ENCODE results near the gene ZNF398. TPM values are rescaled to one million over a fixed set of nuclear protein-coding genes. Genes with fewer than 3 reads are reported as not detected.

The ZNF398 gene
- total and polyA plus RNA-seq, 2 of the 13 experiments (the other 11 are each of a cell fraction or from before 2014, with no cell fraction given), result 3.0 to 8.9 TPM

DNA sequence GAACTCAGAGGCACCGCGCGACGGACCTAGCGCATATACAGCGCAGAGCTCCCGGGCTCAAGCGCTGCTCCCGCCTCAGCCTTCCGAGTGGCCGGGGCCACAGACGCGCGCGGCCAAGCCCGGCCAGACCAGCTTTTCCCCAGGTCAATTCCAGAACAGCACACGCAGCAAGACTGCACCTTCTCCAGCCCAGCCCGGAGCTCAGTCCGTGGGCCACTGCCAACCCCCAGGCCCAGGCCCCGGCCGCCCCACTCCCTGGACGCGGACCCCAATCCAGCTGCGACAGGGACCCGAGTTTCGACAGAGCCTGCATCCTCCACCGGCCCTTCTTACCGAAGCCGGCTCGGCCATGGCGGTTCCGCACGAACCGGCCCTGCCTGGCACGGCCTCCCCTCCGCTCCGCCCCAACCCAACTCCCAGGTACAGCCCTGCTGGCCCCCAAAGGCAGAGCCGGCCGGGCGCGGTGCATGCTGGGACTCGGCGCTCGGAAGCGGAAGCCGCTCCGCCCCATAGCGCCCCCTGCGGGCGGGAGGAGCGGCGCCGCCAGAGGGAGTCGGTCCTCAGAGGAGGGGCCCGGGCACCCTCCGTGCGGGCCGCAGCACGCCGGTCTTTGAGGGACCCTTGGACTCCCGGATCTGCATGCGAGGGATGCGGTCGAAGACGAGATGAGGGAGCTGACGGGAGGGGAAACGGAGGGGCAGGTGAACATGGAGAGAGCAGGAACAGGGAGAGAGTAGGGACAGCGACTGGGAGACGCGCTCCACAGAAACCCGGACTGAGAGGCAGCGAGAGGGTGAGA lies 21.2 kb upstream of the ZNF398 start, which contains the start of gene ZNF425 (continued):
- TF ChIP-seq CEBPB (IDR thresholded peaks at IDR 0.05; ENCODE audit: borderline replicate concordance, low read depth, low read length), result no peak
- peak; percentile 90 for TF ChIP-seq MAX (IDR thresholded peaks at IDR 0.05)
- TF ChIP-seq, protein P1, sequence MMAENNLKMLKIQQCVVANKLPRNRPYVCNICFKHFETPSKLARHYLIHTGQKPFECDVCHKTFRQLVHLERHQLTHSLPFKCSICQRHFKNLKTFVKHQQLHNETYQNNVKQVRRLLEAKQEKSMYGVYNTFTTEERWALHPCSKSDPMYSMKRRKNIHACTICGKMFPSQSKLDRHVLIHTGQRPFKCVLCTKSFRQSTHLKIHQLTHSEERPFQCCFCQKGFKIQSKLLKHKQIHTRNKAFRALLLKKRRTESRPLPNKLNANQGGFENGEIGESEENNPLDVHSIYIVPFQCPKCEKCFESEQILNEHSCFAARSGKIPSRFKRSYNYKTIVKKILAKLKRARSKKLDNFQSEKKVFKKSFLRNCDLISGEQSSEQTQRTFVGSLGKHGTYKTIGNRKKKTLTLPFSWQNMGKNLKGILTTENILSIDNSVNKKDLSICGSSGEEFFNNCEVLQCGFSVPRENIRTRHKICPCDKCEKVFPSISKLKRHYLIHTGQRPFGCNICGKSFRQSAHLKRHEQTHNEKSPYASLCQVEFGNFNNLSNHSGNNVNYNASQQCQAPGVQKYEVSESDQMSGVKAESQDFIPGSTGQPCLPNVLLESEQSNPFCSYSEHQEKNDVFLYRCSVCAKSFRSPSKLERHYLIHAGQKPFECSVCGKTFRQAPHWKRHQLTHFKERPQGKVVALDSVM (CRISPR knock-in tag; IDR thresholded peaks at IDR 0.05), result peak; percentile 67; the same call in 1 of the 2 replicates
- peak; percentile 46; the same call in 1 of the 2 replicates for TF ChIP-seq ZNF225 (CRISPR knock-in tag; IDR thresholded peaks at IDR 0.05)
- TF ChIP-seq HOXA5 (CRISPR knock-in tag; IDR thresholded peaks at IDR 0.05), result peak; percentile 94
- TF ChIP-seq PHF21A (CRISPR knock-in tag; IDR thresholded peaks at IDR 0.05), result peak; percentile 76
- TF ChIP-seq ZNF678 (CRISPR knock-in tag; IDR thresholded peaks at IDR 0.05), result peak; percentile 69; the same call in 1 of the 2 replicates
- peak; percentile 29; the same call in 1 of the 2 replicates for TF ChIP-seq MEIS1 (CRISPR knock-in tag; IDR thresholded peaks at IDR 0.05; ENCODE audit: borderline replicate concordance)
- TF ChIP-seq ATM (IDR thresholded peaks at IDR 0.05; ENCODE audit: borderline replicate concordance), result no peak
- no peak for TF ChIP-seq FOXP1 (IDR thresholded peaks at IDR 0.05)
- no peak for TF ChIP-seq FOXP1 (CRISPR knock-in tag; IDR thresholded peaks at IDR 0.05)
- no peak for TF ChIP-seq RCOR2 (CRISPR knock-in tag; IDR thresholded peaks at IDR 0.05)
- TF ChIP-seq HOXA3 (CRISPR knock-in tag; IDR thresholded peaks at IDR 0.05), result peak; percentile 86
- peak; percentile 40 for TF ChIP-seq RBM22 (optimal IDR thresholded peaks at IDR 0.05; ENCODE audit: low read length)
- no peak for TF ChIP-seq NCOR1 (IDR thresholded peaks at IDR 0.05; ENCODE audit: borderline replicate concordance, low read length)
- TF ChIP-seq, protein P2, sequence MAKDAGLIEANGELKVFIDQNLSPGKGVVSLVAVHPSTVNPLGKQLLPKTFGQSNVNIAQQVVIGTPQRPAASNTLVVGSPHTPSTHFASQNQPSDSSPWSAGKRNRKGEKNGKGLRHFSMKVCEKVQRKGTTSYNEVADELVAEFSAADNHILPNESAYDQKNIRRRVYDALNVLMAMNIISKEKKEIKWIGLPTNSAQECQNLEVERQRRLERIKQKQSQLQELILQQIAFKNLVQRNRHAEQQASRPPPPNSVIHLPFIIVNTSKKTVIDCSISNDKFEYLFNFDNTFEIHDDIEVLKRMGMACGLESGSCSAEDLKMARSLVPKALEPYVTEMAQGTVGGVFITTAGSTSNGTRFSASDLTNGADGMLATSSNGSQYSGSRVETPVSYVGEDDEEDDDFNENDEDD (CRISPR knock-in tag; IDR thresholded peaks at IDR 0.05; ENCODE audit: borderline replicate concordance), result no peak; the same call in 1 of the 2 replicates
- TF ChIP-seq PBX2 (CRISPR knock-in tag; IDR thresholded peaks at IDR 0.05), result no peak
- peak; percentile 68; the same call in 1 of the 2 replicates for TF ChIP-seq ZC3H13 (CRISPR knock-in tag; IDR thresholded peaks at IDR 0.05)
- no peak for TF ChIP-seq NONO (IDR thresholded peaks at IDR 0.05)
- peak; percentile 99 for TF ChIP-seq NONO (CRISPR knock-in tag; conservative IDR thresholded peaks at IDR 0.05)
- TF ChIP-seq ZBTB14 (CRISPR knock-in tag; IDR thresholded peaks at IDR 0.05), result peak; percentile 38
- peak; percentile 83 for TF ChIP-seq ISL2 (CRISPR knock-in tag; IDR thresholded peaks at IDR 0.05)
- TF ChIP-seq ZNF292 (CRISPR knock-in tag; IDR thresholded peaks at IDR 0.05; ENCODE audit: borderline replicate concordance, low read depth), result no peak
- peak; percentile 90 for TF ChIP-seq ERF (CRISPR knock-in tag; IDR thresholded peaks at IDR 0.05)
- TF ChIP-seq SP2 (CRISPR knock-in tag; IDR thresholded peaks at IDR 0.05), result peak; percentile 24; the same call in 1 of the 2 replicates
- TF ChIP-seq MATR3 (CRISPR knock-in tag; IDR thresholded peaks at IDR 0.05), result no peak
- no peak for TF ChIP-seq HHEX (CRISPR knock-in tag; IDR thresholded peaks at IDR 0.05)
